Astrocyte (in vitro differentiated cells and primary cell): ENCODE results near the gene N4BP3. TPM values are rescaled to one million over a fixed set of nuclear protein-coding genes. Genes with fewer than 3 reads are reported as not detected.

Experiments
- DNase-seq: peaks from one replicate; pipeline ENCODE4 v3.0.0-alpha.2; 2010; ENCODE audit warnings: low read depth
- FAIRE-seq: peaks from 2 replicates; lab custom pipeline; 2011; peaks lifted over from hg19 to GRCh38; lab: Jason Lieb, UNC
- H2AFZ ChIP-seq: 2 replicates; pipeline ENCODE4 v1.6.0; 2012; ENCODE audit warnings: low read depth, low read length, inconsistent platforms
- H3K27ac ChIP-seq: 2 replicates; pipeline ENCODE4 v1.5.1; 2011; ENCODE audit warnings: low read depth, low read length, inconsistent platforms
- H3K27me3 ChIP-seq: 2 replicates; pipeline ENCODE4 v1.6.0; 2011; ENCODE audit warnings: low read length, inconsistent platforms; ENCODE audit not compliant: insufficient read depth
- H3K36me3 ChIP-seq: 2 replicates; pipeline ENCODE4 v1.5.1; 2011; ENCODE audit warnings: low read length, inconsistent platforms; ENCODE audit not compliant: insufficient read depth
- H3K4me1 ChIP-seq: 2 replicates; pipeline ENCODE4 v1.5.1; 2011; ENCODE audit warnings: low read length, inconsistent platforms; ENCODE audit not compliant: insufficient read depth
- H3K4me2 ChIP-seq: 2 replicates; pipeline ENCODE4 v1.6.0; 2012; ENCODE audit warnings: low read length, inconsistent platforms
- H3K4me3 ChIP-seq: 2 replicates; pipeline ENCODE4 v1.5.1; 2011; ENCODE audit warnings: low read depth, mild to moderate bottlenecking, low read length, inconsistent platforms; ENCODE audit not compliant: insufficient read depth
- H3K79me2 ChIP-seq: 2 replicates; pipeline ENCODE4 v1.6.0; 2012; ENCODE audit warnings: mild to moderate bottlenecking, low read length, inconsistent platforms; ENCODE audit not compliant: insufficient read depth
- H3K9ac ChIP-seq: 2 replicates; pipeline ENCODE4 v1.6.0; 2012; ENCODE audit warnings: mild to moderate bottlenecking, low read length, inconsistent platforms
- H3K9me3 ChIP-seq: 2 replicates; pipeline ENCODE4 v1.5.1; 2012; ENCODE audit warnings: low read depth, mild to moderate bottlenecking, low read length, inconsistent platforms; ENCODE audit not compliant: insufficient read depth
- H4K20me1 ChIP-seq: 2 replicates; pipeline ENCODE4 v1.6.0; 2012; ENCODE audit warnings: low read length, inconsistent platforms; ENCODE audit not compliant: insufficient read depth
- H3K27ac Mint-ChIP-seq: one replicate; pipeline ENCODE4 v1.8.0; 2021; ENCODE audit warnings: mild to moderate bottlenecking, mixed read lengths; ENCODE audit not compliant: unreplicated experiment
- H3K27me3 Mint-ChIP-seq: one replicate; pipeline ENCODE4 v1.8.0; 2021; ENCODE audit warnings: low read depth, mixed read lengths; ENCODE audit not compliant: unreplicated experiment
- H3K36me3 Mint-ChIP-seq: one replicate; pipeline ENCODE4 v1.8.0; 2021; ENCODE audit warnings: low read depth, mixed read lengths; ENCODE audit not compliant: unreplicated experiment
- H3K4me1 Mint-ChIP-seq: one replicate; pipeline ENCODE4 v1.8.0; 2021; ENCODE audit warnings: low read depth, mixed read lengths; ENCODE audit not compliant: unreplicated experiment
- H3K4me3 Mint-ChIP-seq: one replicate; pipeline ENCODE4 v1.8.0; 2021; ENCODE audit warnings: mild to moderate bottlenecking, moderate library complexity, mixed read lengths; ENCODE audit not compliant: unreplicated experiment
- H3K9me3 Mint-ChIP-seq: one replicate; pipeline ENCODE4 v1.8.0; 2021; ENCODE audit warnings: mild to moderate bottlenecking, mixed read lengths; ENCODE audit not compliant: unreplicated experiment
- CTCF ChIP-seq: IDR thresholded peaks from 2 replicates; pipeline ENCODE4 v1.5.1; 2011; ENCODE audit warnings: low read depth, mild to moderate bottlenecking, inconsistent platforms, low read length, moderate library complexity; ENCODE audit not compliant: insufficient read depth
- EZH2 ChIP-seq: IDR thresholded peaks from 2 replicates; pipeline ENCODE4 v1.6.1; 2012; ENCODE audit warnings: mild to moderate bottlenecking, low read length, inconsistent platforms; ENCODE audit not compliant: insufficient read depth
- total RNA-seq: library from RNA; stranded (reverse); gene quantifications from 2 replicates; pipeline ENCODE4 v1.2.1, GENCODE V29; 2021

N4BP3 gene
- total RNA-seq, 1 donor from 2014 or later: 1.3 TPM

- Mint-ChIP-seq H3K27ac (peak within 1 kb of the TSS; percentile 69), H3K4me3 (peak within 1 kb of the TSS; percentile 94), H3K9me3 (no peaks in the 10 kb centered on the region), H3K4me1 (peaks cover 7% of the 10 kb centered on the region), H3K27me3 (no peaks in the 10 kb centered on the region), H3K36me3 (peaks cover 10% of the 10 kb centered on the region)
- H3K9ac ChIP-seq: peak within 1 kb of the TSS; percentile 94
- peaks cover 20% of the 10 kb centered on the region for H3K36me3 ChIP-seq
- peak within 1 kb of the TSS; percentile 92 for H3K4me3 ChIP-seq
- peak within 1 kb of the TSS; percentile 94 for H3K4me2 ChIP-seq
- DNase-seq: peak; percentile 96
- peaks cover 3% of the 10 kb centered on the region for H4K20me1 ChIP-seq
- peaks cover 25% of the 10 kb centered on the region for H3K79me2 ChIP-seq
- peaks cover 9% of the 10 kb centered on the region for H3K4me1 ChIP-seq
- H3K27me3 ChIP-seq: no peaks in the 10 kb centered on the region
- peak; percentile 90 for FAIRE-seq
- peak within 1 kb of the TSS; percentile 53 for H3K27ac ChIP-seq
- H2AFZ ChIP-seq: peak within 1 kb of the TSS; percentile 75
- no peaks in the 10 kb centered on the region for H3K9me3 ChIP-seq
- TF ChIP-seq CTCF (no peak), EZH2 (no peak)
These were observed 40.4 kb downstream of the N4BP3 start, which contains the start of gene NHP2 for GRCh38 chr5:178153530-178154340. TSS of gene NHP2 (minus strand) at chr5:178153885. CDS start at chr5:178153817, 68 bp downstream.

GRCh38 chr5:178155065-178155464 lies 41.7 kb downstream of the N4BP3 start:
- Histone ChIP-seq H3K9me3 (no peaks in the 10 kb centered on the region), H3K36me3 (peaks cover 12% of the 10 kb centered on the region), H3K79me2 (peaks cover 25% of the 10 kb centered on the region), H4K20me1 (no peaks in the 10 kb centered on the region), H3K4me3 (no peak overlapping the region), H2AFZ (no peak overlapping the region), H3K9ac (no peak overlapping the region), H3K4me1 (peaks cover 9% of the 10 kb centered on the region), H3K27ac (no peak overlapping the region), H3K27me3 (no peaks in the 10 kb centered on the region), H3K4me2 (no peak overlapping the region)
- H3K36me3 Mint-ChIP-seq: peaks cover 7% of the 10 kb centered on the region
- peaks cover 7% of the 10 kb centered on the region for H3K4me1 Mint-ChIP-seq
- H3K27me3 Mint-ChIP-seq: no peaks in the 10 kb centered on the region
- DNase-seq (no peak), FAIRE-seq (no peak)
- no peak overlapping the region for H3K27ac Mint-ChIP-seq
- TF ChIP-seq EZH2 (no peak), CTCF (no peak)
- H3K4me3 Mint-ChIP-seq: peak overlapping the region; percentile 66
- no peaks in the 10 kb centered on the region for H3K9me3 Mint-ChIP-seq

GRCh38 chr5:178160176-178160575 lies 46.8 kb downstream of the N4BP3 start:
- H3K27ac ChIP-seq: no peak overlapping the region
- H3K4me3 ChIP-seq: no peak overlapping the region
- H3K4me1 ChIP-seq: peaks cover 5% of the 10 kb centered on the region
- H3K9me3 ChIP-seq: no peaks in the 10 kb centered on the region
- Mint-ChIP-seq H3K4me1 (no peaks in the 10 kb centered on the region), H3K27ac (no peak overlapping the region), H3K36me3 (no peaks in the 10 kb centered on the region), H3K4me3 (no peak overlapping the region), H3K9me3 (no peaks in the 10 kb centered on the region), H3K27me3 (peaks cover 31% of the 10 kb centered on the region)
- no peaks in the 10 kb centered on the region for H4K20me1 ChIP-seq
- no peak for TF ChIP-seq EZH2
- no peak overlapping the region for H3K4me2 ChIP-seq
- FAIRE-seq (no peak), DNase-seq (no peak)
- H3K27me3 ChIP-seq: peaks cover 10% of the 10 kb centered on the region
- H3K79me2 ChIP-seq: no peaks in the 10 kb centered on the region
- no peak overlapping the region for H3K9ac ChIP-seq
- H2AFZ ChIP-seq: no peak overlapping the region
- no peaks in the 10 kb centered on the region for H3K36me3 ChIP-seq
